GM12801 (cell line): ENCODE data around the gene RANBP17.

Source experiments
- CTCF ChIP-seq: IDR thresholded peaks from one replicate; pipeline ENCODE4 v1.5.1; 2011; ENCODE audit warnings: control low read depth; ENCODE audit not compliant: insufficient read length; ENCODE audit errors: extremely low read depth

The RANBP17 gene

GRCh38 chr5:171261361-171261760 lies 399.5 kb downstream of the RANBP17 start:
- no peak for TF ChIP-seq CTCF

- no peak for TF ChIP-seq CTCF
Observed at GRCh38 chr5:171261904-171262303, 400.1 kb downstream of the RANBP17 start.

- no peak for TF ChIP-seq CTCF
Observed at GRCh38 chr5:171263181-171263580, 401.4 kb downstream of the RANBP17 start.

GRCh38 chr5:171264843-171265242 lies 403.0 kb downstream of the RANBP17 start:
- TF ChIP-seq CTCF, result no peak

- TF ChIP-seq CTCF, result no peak
Observed at GRCh38 chr5:171268700-171269620, 407.1 kb downstream of the RANBP17 start.

GRCh38 chr5:171269717-171270116 lies 407.9 kb downstream of the RANBP17 start:
- TF ChIP-seq CTCF, result no peak

GRCh38 chr5:171270136-171270535 lies 408.3 kb downstream of the RANBP17 start:
- no peak for TF ChIP-seq CTCF
